NOMO-1 treated with DMSO at 0.1 percent for 48 hours (cell line): ENCODE results near the gene DSC2.

Experiments used
- DNase-seq: peaks from one replicate; lab custom pipeline; 2025; ENCODE audit not compliant: unreplicated experiment; lab: John Stamatoyannopoulos, UW

The DSC2 gene

GRCh38 chr18:31099450-31100230 lies 2.6 kb downstream of the DSC2 start:
- no peak for DNase-seq

GRCh38 chr18:31098878-31099277 lies 3.3 kb downstream of the DSC2 start:
- DNase-seq = no peak

DNA sequence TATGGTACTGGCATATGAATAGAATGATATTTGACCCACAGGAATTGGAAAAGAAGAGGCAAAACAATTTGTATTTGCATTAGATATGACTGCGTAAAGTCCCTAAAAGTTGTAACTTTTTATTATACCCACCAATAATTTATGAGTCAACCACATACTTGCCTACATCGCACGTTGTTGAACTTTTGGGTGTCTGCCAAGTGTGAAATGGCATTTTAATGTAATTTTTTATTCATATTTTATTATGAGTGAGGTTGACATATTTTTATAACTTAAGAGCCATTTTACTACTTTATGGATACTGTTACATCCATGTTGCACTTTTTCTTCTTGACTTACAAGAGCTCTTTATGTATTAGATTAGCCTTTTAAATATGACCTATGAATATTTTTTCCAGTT lies 4.6 kb downstream of the DSC2 start:
- DNase-seq = no peak

DNA sequence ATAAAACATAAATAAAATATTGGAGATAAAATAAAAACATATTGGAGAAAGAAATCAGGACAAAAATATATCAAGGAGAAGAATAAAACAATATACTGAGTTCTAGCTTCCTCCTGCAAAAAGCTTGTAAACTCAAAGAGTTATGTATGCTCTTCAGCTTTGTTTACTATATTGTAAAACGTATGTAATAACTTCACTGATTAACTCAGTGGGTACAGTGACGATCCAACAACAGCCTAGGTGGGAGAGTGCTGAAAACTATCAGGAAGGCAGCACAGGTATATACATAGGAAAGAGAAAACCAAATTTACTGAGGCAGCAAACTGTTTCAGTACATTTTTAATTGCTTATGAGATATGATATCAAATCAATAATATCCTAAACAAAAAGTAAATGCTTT lies 8.3 kb downstream of the DSC2 start:
- no peak for DNase-seq

GRCh38 chr18:31093294-31093693 lies 8.9 kb downstream of the DSC2 start:
- no peak for DNase-seq

- no peak for DNase-seq
These were observed 10.9 kb downstream of the DSC2 start for GRCh38 chr18:31091350-31091749.

GRCh38 chr18:31088532-31088931 lies 13.7 kb downstream of the DSC2 start:
- DNase-seq = no peak

DNA sequence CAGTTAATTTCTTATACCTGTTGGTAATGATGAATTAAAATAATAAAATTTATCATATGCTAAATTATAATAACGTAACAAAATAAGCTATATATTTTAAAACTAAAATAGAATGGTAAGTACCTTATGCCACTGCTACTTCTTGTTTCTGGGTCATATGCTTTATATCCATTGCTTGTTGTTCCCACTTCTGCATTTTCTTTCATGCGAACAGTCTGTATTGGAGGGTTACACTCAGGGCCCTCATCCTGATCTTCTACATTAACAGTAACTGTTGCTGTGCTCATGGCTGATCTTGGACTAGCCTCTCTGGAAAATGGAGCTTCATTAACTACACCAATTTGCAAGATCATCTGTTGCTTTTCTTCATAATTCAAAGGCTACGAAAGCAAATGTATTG lies 22.2 kb downstream of the DSC2 start:
- DNase-seq = peak; percentile 26

GRCh38 chr18:31077878-31078277 lies 24.3 kb downstream of the DSC2 start:
- DNase-seq = peak; percentile 59

DNA sequence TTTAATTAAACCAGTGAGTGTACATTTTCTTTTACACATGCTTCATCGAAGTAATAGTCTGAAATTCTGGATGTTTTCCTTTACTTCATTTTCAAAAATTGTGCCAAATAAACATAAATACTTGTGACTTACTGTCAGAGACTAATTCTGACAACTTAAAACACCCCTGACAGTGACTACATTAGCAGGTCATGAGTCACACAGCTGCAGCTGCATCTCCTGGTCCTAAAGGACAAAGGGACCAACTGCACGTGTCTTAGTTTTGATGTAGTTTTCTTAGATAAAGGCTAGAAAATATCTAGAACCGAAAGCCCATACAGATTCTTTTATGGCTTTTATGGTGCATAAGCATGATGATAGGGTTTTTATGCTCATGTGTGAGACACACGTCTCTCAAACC lies 30.0 kb downstream of the DSC2 start:
- no peak for DNase-seq

DNA sequence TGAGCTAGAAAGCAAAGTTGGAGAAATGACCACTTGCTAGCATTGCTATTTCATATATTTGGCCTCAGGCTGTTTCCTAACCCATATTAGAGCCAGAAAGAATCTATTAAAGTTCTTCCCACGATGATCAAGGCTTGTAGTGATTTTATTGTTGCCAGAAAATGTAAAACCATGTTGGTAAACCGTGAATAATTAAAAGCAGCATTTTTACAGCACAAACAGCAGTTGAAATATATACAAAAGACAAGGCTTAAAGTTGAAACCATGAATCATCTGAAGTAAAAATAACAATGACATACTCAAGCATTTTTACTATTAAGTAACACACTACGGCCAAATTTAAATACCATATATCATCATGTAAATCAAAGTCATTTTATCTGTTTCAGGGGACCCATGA lies 32.0 kb downstream of the DSC2 start:
- no peak for DNase-seq

DNA sequence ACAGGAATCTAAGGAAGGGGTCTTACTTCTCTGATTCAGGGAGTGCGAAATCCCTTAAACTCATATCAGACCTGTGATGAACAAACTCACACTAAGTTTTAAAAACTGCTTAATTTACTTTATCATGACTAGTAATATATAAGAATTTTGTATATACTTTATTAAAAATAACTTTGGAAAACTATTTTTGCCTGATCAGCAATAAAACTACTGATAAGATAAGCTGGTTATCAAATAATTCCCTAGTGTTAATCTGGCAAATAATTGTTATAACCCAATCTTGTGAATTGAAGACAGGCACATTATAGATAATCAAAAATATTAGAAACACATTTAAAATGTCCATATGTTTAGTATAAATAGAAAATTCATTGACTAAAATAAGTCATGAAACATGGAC lies 36.0 kb downstream of the DSC2 start:
- no peak for DNase-seq

GRCh38 chr18:31065036-31065773 lies 37.0 kb downstream of the DSC2 start:
- no peak for DNase-seq

GRCh38 chr18:31064130-31064529 lies 38.1 kb downstream of the DSC2 start:
- no peak for DNase-seq

DNA sequence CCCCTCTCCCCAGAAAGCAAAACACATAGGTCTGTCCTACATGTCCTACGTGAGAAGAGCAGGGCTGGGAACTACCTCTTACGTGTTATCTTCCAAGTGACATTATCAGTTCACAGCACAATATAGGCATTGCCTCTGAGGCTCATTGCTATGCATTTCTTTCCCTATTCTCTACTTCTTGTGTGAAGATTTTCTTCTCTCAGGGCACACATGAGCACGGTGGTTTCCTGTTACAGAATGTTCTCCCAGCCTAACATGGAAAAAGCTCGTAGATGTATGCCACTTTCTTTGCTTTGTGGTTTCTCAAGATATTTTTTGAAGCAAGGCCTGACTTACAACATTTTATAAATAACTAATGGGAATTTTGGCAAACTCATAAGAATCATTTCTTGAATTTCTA lies 40.3 kb downstream of the DSC2 start:
- no peak for DNase-seq

GRCh38 chr18:31058897-31059296 lies 43.3 kb downstream of the DSC2 start:
- DNase-seq = no peak

DNA sequence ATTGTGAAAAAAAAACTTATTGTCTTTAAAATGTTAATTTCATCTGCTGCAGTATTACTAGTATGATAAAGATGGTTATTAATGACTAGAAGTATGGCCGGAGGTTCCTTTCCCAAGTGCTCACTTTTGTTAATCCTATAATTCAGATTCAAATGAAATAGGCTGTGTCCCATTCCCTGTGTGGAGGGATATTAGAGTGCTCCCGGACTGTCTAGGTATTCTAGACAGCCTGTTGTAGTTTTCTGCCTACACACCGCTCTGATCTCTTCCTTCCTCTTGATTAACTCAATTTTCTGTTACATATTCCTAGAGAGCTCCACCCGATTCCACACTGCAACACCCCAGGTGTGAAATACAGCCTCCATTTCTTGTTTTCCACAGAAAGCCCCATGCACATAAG lies 44.3 kb downstream of the DSC2 start:
- DNase-seq = no peak

DNA sequence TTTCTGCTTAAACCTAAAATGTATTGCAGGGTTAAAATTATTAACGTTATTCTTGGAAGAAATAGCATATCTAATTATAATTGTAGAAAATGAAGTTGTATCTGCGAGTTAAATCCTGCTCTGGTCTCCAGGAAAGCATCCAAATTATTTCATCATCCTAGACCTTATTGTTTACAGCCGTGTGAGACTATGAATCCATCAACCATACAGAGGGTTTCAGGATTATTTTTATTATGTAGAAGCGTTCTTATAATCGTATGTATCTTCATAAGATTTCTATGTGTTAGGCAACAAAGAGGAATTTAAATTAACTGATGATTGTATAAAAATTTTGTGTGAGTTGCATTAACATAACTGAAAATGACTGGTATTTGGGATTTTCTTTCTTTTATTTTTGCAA lies 45.2 kb downstream of the DSC2 start:
- DNase-seq = no peak

GRCh38 chr18:31056296-31056695 lies 45.9 kb downstream of the DSC2 start:
- no peak for DNase-seq

DNA sequence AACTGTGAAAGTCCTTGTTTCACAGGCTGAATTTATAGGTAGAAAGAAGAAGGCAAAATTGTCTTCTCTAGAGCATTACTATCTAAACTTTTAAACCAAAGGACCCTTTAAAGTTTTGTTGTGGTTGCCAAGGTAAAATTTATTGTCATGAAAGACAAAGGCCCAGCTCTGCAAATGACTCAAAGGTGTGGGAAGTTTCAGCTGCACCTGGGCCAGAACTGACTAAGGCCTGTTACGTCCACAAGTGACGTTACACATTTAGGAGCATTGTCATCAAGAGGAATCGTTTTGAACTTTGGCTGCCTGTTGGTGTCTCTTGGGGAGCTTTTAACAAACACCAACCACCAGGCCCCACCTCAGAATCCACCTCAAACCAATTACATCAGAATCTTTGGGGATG lies 51.6 kb downstream of the DSC2 start:
- DNase-seq = no peak

- DNase-seq = no peak
These were observed 53.0 kb downstream of the DSC2 start for GRCh38 chr18:31049189-31049588.

- no peak for DNase-seq
These were observed 54.0 kb downstream of the DSC2 start for GRCh38 chr18:31048216-31048615.

DNA sequence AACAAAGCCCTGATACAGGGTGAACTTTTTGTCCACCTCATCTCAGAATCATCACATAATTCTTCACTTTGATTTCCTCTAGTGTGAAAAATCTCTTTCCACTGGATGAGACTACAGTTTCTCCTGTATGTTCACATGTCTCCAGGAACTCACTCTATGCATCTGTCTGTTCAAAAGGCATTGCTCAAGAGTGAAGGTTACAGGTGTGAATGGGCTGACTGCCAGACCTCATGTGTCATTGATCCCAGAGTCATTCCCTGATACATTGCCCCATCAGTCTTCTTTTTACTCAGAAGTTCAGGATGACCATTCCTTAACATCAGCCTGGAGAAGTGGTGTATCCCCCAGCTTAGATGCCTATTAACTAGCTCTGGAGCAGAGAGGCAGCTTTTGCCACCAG lies 55.3 kb downstream of the DSC2 start:
- no peak for DNase-seq
